CD4-positive, alpha-beta T cell treated with Interleukin-17A for 4 hours (primary cell): ENCODE data around the gene FABP1.

Source experiments
- DNase-seq: peaks from one replicate; pipeline ENCODE4 v3.0.0-alpha.2; 2020; ENCODE audit warnings: mixed read lengths

Gene FABP1

DNA sequence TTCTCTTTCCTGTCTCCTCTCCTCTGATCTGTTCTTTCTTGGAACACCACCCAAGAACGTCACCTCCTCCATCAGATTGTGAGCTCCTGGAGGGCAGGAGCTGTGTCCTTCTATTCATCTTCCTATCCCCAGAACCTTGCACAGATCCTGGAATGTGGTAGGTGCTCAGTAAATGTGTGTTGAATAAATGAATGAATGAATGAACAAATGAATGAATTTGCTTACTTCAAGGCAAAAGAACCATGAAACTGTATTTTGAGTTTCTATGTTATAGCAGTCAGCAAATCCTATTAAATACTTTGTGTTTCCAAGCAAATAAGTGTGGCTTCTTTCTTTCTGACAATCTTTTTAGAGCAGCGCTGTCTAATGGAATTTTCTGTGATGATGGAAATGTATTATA lies 14.8 kb downstream of the FABP1 start:
- DNase-seq = no peak

DNA sequence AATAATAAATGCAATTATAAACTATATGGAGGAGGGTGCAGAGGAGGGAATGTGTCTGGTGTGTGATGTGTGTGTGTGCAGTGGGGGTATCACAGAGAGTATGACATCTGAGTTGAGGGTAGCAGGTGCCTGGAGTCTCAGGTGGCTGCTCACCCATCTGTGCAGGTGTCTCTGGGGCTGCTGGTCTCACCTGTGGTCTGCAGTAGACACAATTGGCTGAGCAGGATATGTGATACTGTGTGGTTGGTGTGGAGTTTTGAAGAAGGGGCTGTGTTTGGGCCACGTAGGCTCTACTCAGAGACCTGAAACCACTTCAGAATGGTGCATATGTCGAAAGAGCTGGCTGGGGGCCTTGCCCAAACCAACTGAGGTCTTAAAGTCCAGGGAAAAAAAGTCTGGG lies 17.0 kb downstream of the FABP1 start:
- no peak for DNase-seq

DNA sequence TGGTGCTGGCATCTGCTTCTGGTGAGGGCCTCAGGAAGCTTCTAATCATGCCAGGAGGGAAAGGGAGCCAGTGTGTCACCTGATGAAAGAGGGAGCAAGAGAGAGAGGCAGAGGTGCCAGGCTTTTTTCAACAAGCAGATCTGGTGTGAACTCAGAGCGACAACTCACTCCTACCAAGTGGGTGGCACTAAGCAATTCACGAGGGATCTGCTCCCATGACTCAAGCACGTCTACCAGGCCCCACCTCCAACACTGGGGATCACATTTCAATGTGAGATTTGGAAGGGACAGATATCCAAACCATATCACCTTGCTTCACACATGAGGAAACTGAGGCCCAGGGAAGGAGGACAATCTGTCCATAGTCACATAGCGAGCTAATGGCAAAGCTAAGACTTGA lies 19.1 kb downstream of the FABP1 start:
- DNase-seq = no peak

DNA sequence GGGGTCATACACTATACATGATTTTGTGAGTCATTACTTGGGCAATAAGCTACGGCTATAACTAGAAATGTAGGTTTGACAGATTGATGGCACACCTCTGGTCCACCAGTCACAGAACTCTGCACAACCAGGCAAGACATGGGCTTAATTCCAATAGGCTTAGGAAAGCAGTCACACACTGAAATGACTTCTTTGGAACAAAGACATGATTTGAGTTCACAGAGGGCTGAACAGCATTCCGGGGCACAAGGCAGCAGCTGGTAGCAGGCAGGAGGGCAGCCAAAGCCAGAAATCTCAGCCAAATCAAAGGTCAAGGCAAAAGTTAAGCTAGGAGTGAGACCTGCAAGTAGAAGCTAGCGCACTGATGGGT lies 27.4 kb downstream of the FABP1 start:
- no peak for DNase-seq

DNA sequence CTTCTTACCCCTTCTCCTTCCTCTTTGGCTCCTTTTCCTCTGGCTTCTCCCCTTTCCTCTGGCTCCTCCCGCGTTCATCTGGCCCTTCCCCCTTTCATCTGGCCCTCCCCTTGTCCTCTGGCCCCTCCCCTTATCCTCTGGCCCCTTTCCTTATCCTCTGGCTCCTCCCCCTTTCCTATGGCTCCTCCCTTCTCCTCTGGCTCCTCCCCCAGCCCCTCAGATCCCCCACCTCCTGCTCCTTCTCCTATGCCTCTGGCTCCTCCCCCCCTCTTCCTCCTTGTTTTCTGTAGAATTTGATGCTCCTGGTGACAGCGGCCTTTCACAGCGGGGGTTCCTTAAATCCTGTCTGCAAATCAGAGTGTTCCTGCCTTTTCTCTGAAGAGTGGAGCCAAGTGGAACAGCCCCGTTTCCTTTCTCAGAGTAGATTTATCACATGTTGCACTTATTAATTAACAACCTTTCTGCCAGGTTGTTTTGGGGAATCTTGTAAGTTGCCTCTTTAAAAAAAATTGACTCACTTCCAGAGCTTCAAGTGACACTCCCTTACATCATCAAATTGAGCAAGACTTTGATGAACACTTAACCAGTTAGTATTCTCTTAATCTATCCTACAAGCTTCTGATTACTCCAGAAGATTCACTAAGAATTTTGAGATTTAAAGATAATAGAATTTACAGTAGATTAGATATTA lies 27.9 kb downstream of the FABP1 start:
- no peak for DNase-seq

DNA sequence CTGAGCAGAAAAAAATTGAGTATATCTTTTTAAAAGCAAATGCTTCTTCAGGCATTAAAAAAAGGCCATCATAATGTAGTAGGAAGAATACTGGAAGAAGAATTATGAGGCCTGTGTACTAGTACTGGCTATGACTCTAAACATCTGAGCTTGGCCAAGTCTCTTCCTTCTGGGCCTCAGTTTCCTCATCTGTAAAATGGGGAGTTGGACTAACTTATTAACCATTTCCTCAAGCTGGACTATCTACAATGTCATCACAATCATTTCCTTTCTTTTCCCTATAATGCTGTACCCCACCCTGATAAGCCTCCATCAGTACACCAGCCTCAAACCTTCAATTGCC lies 29.3 kb downstream of the FABP1 start:
- no peak for DNase-seq

DNA sequence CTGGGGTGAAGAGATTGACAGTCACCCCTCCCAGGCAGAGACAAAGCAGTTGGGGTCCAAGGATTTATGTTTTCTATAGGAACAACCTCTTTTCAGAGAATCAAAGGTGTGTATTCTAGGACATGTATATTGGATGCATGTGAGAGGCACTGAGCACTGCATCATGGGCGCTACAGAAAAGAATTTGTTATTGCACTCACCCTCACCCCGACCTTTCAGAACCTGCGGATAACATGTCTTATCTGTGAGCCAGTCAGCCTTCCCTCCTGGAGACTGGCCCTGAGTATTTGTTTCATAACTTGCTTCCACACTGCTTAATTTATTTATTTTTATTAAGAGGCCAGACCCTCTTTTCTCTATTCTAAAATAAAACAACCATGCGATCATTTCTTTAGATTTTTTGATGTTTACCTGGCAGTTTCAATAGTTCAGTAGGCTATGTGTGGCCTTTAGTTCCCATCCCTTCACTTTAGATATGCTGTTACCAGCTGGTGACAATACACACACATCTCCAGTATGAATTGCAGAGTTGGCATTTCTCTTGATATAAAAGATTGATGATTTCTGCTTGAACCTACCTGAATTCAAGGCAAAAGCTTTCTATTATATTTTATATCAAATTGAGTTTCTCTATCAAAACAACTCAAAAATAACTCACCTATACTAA lies 29.8 kb downstream of the FABP1 start:
- no peak for DNase-seq

DNA sequence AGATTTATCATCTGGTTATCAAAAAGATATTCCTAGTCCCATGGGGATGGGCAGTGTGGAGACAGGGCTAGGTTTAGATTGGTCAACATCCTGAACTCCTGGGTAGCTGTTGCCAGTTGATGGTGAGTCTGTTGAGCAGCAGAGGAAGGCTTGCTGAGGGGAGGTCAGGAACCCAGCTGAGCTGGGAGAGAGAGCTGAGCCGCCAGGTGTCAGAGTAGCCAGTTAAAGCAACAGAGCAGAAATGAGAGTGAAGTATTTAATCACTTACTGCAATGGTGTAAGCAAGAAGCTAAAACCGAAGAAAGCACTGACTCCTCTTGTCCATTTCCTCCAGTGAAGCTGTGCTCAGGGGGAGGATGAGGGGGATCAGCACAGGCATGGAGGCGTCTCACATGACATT lies 30.7 kb downstream of the FABP1 start:
- DNase-seq = no peak

DNA sequence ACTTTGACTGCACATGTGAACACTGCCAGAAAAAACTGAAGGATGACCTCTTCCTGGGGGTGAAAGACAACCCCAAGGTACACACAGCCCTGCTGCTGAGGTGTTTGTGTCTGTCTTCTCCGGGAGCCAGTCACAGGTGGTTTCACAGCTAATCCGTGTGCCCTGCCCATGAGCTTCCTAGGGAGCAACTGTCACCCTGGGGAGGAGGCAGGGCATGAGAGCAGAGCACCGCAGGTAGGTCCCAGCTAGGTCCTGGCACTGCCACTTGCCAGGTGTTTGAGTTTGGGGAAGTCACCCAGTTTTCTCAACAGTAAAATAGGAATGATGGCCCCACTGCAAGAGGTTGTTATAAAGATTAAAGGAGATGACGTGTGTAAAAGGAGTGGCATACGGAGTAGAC lies 31.2 kb downstream of the FABP1 start:
- no peak for DNase-seq

DNA sequence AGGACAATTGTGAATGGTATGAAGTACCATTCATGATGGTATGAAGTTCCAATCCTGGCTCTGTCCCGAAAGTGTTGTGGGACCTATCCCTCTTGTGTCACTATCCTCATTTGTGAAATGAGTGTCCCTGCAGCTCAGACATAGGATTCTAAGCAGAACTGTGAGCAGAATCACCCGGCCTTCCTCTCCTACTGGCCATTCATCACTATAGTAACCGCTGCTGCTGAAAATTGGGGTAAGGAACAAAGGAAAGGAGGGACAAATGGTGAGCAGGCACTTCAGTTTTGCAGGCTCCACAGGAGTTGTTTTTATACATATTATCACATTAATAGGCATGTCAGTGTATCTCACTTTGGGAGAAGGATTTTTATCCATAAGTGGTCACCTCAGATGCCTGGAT lies 32.8 kb downstream of the FABP1 start:
- DNase-seq = no peak

DNA sequence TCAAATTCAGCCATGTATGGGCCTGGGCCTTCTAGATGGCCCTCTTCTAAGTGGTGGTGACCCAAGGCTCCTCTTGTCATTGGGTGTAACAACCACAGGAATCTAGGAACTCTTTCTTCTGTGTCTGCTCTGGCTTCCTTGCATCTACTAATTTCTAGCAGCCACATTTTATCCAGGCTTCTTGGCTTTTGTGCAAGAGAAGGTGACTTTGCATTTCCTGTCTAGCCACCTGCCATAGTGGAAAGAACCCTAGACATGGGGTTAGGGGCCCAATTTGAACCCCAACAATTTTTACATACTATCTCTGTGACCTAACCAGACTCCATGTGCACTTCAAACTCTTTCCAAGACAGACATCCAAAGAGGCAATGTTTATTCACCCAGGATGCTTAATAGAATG lies 35.1 kb downstream of the FABP1 start:
- DNase-seq = no peak

DNA sequence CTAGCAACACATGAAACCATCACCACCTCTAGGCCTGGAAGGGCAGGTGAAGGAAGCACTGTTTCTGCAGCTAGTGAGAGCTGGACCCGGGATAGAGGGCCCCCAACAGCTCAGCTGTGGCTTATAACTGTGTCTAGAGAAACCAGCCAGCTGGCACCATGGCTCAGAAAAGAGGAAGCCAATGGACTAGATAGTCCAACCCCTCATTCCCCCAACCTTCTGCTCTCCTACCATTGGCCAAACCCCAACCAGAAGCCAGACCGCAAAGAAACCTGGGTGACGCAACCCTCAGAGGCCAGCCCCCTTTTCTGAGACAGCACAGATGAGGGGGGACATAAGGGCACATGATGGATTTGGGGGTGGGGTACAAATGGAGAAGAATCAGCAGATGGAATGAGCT lies 35.9 kb downstream of the FABP1 start:
- DNase-seq = no peak

DNA sequence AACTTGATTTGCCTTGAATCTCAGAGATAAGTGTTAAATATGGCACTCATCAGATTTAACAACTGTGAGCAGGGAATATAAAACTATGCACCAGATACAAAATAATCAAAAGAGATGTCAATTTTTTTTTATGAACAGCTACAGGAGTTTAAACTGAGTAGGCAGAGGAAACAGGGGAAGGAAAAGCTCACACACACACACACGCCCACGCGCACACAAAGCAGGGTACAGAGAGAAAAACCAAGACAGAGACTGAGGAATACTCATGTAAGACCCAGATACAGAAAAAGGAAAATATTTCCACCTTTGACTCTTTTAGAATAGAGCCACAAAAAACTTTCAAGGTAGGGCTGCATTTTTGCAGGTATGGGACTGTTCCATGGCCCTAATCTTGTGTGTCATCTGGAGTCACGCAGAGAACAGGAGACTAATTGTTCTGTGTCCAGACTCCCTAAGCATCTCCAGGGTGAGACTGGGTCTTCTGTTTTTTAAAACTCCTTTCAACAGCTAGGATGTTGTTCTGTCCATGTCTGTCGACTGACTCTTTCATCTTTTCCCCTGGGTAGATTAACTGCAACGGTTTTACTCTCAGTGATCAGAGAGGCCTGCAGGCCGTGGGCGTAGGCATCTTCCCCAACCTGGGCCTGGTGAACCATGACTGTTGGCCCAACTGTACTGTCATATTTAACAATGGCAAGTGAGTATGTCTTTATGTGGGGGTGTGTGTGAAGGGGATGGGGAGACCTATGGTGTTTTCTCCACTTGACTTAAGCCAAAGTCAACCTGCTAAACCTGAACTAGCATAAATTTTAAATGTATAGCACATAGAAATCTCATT lies 37.2 kb downstream of the FABP1 start:
- peak; percentile 49 for DNase-seq

DNA sequence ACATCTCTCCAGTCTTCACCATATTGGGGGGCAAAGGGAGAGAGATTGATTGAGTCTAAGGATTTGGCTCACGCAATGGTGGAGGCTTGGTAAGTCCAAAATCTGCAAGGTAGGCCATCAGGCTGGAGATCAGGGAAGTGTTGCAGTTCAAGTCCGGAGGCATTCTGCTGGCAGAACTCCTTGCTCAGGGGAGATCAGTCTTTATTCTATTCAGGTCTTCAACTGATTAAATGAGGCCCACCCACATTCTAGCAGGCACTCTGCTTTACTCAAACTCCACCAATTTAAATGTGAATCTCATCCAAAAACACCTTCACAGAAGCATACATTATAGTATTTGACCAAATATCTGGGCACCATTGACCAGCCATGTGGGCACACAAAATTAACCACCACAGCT lies 38.9 kb downstream of the FABP1 start:
- no peak for DNase-seq

DNA sequence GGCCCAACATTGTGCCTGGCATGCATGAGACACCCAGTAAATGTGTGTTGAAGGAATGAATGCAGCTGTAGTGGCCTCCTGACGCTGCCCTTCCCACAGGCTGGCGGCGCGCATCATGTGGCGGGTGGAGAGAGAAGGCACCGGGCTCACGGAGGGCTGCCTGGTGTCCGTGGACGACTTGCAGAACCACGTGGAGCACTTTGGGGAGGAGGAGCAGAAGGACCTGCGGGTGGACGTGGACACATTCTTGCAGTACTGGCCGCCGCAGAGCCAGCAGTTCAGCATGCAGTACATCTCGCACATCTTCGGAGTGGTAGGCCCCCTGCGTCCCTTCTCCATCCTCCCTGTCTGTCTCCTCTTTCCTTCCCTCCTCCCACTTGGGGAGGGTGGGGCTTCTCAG lies 40.1 kb downstream of the FABP1 start:
- no peak for DNase-seq

DNA sequence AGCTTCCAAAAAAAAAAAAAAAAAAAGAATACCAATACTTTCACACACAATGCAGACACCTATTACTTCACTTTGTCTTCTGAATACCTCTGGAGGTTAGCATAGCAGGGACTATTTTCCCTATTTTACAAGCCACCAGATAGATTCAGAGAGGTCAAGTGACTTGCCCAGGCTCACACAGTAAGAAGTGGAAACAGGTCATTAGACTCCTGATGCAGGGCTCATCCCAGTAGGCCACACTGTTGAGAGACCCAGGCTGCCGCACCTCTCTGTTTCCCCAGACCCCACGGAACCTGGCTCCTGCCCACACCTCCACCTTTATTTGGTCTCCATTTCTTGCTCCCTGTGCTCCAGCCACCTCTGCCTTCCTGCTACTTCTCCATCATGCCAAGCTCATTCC lies 40.8 kb downstream of the FABP1 start:
- DNase-seq = no peak

DNA sequence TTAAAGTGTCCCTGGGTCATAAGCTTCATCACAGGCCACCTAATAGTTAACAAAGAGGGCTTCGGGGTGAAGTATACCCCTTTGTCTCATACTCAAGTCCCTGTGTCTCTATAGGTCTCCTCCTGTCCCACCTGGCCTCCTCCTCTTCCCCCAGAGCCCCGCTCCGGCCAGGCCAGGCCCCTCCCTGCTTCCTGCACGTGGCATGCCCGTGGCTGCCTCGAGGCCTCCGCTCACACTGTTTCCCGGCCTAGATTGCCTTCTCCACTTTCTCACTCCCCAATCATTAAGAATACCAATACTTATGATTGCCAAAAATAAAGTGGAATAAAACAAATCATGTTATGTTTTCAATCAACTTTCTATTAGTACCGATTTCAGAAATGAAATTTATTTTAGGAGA lies 41.5 kb downstream of the FABP1 start:
- no peak for DNase-seq

DNA sequence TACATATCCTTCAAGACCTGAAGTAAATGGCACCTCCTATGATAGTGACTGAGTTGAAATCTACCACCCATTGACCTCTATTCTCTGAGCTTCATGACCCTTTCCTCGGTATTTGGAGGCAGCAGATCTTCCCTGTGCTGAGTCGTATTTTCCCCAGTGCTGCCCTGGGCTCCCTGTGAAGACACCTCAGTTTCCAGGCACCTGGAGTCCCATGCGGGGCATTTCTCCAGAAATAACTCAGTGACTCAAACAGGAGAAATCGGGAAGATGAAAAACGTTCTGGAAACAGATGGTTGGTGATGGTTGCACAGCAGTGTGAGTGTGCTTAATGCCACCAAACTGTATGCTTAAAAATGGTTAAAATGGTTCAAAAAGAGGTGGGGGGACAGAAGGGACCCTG lies 42.3 kb downstream of the FABP1 start:
- DNase-seq = no peak

DNA sequence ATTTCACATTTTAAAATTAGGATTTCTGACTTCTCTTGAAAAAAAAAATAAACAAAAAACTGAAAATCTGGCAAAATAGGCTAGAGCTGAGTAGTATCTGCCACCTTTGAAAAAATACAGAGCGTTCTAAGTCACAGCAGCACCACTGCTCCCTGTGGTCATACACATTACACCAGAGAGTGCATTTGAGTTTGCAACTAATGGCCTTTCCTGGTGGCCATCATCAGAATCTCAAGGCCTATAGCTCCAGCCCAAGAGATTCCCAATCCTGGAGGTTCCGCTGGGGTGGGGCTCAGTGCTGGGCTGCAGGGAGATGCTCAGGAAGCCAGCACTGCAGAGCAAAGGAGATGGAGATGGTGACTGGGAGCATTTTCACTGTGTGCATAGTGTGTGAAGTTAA lies 42.8 kb downstream of the FABP1 start:
- no peak for DNase-seq

DNA sequence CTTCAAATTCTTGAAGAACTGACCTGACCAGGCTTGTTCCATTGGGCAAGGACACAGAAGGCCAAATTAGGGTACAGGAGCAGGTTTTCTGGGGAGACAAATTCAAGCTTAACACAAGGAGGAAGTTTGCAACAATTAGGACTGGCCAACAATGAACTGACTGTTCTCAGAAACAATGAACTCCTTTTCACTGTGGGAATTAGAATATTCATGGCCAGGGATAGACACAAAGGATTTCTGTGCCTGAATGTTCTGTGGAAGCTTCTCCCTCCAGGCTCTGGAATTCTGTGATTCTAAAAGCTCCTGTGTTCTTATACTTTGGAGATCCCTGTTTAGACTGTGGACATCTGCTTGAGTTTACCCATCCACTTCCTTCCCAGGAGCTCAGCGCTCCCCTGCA lies 45.1 kb downstream of the FABP1 start:
- no peak for DNase-seq

DNA sequence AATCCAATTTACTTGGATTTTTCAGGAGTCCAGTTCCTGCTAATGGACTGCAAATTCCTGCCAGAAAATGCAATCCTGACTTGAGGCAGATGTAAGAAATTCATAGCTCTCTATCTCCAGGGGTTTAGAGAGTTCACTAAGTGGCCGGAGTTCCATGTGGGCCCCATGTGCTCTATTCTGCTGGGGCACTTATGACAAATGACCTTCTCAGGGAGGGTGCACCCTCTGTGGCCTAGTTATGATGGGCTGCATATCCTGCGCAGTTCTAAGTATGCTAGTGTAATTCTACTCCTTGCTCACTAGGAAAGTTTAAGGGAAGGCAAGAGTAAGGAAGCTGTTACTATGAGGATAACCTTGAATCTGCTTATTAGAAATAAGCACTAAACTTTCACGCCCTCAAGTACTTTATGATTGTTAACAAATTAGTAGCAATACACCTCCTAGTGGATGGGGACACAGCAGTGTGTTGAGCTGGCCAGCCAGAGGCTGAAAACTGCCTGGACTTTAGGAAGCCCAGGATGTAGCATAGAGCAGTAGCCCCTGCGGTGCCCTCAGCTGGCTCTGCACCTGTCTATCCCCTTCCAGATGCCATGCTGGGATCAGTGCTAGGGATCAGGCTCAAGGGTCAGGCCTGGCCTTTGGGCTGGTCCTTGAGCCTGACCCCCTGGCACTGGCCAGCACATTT lies 45.8 kb downstream of the FABP1 start:
- DNase-seq = no peak

DNA sequence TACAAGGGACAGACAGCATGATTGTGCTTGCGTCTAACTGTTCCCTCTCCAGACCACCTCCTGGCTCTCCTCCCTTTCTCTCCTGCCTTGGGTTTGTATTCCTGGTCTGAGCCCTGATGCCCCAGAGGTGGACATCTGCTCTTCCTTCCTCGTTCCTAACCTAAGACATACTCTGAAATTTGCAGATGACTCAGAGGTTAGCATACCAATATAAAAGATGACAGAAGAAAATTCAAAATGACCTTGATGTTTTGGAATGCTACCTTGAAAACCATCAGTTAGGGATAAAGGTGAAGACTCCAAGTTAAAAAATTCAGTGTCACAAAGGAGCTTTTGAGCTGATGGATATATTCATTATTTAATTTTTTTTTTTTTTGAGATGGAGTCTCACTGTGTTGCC lies 47.3 kb downstream of the FABP1 start:
- DNase-seq = no peak

DNA sequence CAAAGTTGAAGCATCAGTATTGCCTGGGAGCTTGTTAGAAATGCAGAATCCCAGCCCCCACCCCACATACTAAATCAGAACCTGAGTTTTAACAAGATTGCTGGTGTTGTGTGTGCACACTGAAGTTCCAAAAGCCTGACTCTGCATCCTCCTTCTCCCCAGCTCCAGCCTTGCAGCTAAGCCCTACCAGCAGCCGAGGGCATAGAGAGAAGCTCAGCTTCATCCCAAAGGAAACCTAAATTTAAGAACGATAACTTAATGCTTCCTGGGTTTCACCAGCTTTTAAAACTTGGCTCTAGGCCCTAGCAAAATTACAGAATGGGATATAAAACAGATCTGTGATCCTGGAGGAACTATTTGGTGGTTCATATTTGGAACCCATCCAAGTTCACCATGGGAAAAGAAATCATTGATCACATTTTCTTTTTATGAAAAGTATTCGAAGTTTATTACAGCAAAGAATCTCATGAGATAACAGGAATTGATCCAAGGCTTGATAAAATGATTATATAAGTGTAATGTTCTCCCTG lies 49.2 kb downstream of the FABP1 start:
- no peak for DNase-seq

DNA sequence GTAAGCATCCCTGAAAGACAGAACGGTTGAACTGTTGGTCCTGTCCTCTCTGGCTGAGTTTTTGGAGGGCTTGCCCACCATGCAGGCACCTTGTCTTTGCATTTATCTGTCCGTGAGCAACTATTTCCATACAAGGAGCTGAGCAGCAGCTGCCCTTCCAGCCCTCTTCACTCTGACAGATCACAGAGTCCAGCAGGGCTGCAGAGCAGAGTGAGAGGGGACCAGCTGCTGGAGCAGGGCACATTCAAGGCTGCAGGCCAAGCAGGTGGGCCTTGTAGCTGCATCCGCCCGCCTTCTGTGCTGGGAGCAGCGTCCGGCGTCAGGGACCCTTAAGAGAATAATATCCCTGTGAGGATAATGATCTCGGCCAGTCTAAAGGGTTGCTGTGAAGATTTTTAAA lies 50.8 kb downstream of the FABP1 start:
- DNase-seq = no peak
